PC-3 (cell line): Measurements from ENCODE around the gene TICRR. TPM values are rescaled to one million over a fixed set of nuclear protein-coding genes. Genes with fewer than 3 reads are reported as not detected.
A peak's percentile ranks its signal among the peaks of the same experiment; 100 is the strongest.

ENCODE experiments used
- ATAC-seq: fragments of 200-7000 bp; cut with Tn5 transposase; 2 replicates; pipeline ENCODE4 v1.9.1; 2020; ENCODE audit warnings: mild to moderate bottlenecking, moderate library complexity
- BruUV-seq: library from RNA; stranded (reverse); fragments of 400-500 nt; replicated peaks from 2 replicates; lab custom pipeline; 2021; lab: Mats Ljungman, UMichigan
- CTCF ChIA-PET: fragments of 300-600 bp; sonication (Branson Sonifier 250); formaldehyde crosslinking; loops from one replicate; lab custom pipeline; 2022; ENCODE audit warnings: antibody characterized with exemption; lab: Charles Lee
- POLR2A ChIA-PET: fragments of 300-600 bp; sonication (Branson Sonifier 250); formaldehyde crosslinking; loops from one replicate; lab custom pipeline; 2022; ENCODE audit warnings: antibody characterized with exemption; ENCODE audit not compliant: unreplicated experiment; lab: Charles Lee
- DNase-seq: peaks from one replicate; pipeline ENCODE4 v3.0.0-alpha.2; 2015
- H2AFZ ChIP-seq: fragments of 300-600 bp; sonication (generic); 2 replicates; pipeline ENCODE4 v1.6.0; 2016; ENCODE audit warnings: antibody characterized with exemption, low read length
- H3F3A ChIP-seq: fragments of 300-600 bp; sonication (generic); one replicate; pipeline ENCODE4 v1.6.0; 2017; ENCODE audit warnings: antibody characterized with exemption, low read length, control low read depth, mild to moderate bottlenecking; ENCODE audit not compliant: unreplicated experiment
- H3K27ac ChIP-seq: fragments of 300-600 bp; sonication (generic); 2 replicates; pipeline ENCODE4 v1.5.1; 2016; ENCODE audit warnings: mild to moderate bottlenecking, low read length
- H3K27me3 ChIP-seq: fragments of 300-600 bp; sonication (generic); 2 replicates; pipeline ENCODE4 v1.6.1; 2016; ENCODE audit warnings: low read length, mixed read lengths
- H3K36me3 ChIP-seq: fragments of 300-600 bp; sonication (generic); 2 replicates; pipeline ENCODE4 v1.6.1; 2016; ENCODE audit warnings: low read depth, mixed run types, low read length, mixed read lengths
- H3K4me1 ChIP-seq: fragments of 300-600 bp; sonication (generic); 2 replicates; pipeline ENCODE4 v1.5.1; 2016; ENCODE audit warnings: low read length; ENCODE audit not compliant: insufficient read depth
- H3K4me2 ChIP-seq: fragments of 300-600 bp; sonication (generic); 2 replicates; pipeline ENCODE4 v1.6.0; 2016; ENCODE audit warnings: low read length
- H3K4me3 ChIP-seq: fragments of 300-600 bp; sonication (generic); 2 replicates; pipeline ENCODE4 v1.5.1; 2016; ENCODE audit warnings: mild to moderate bottlenecking, low read length, mixed read lengths
- H3K79me2 ChIP-seq: fragments of 300-600 bp; sonication (generic); 2 replicates; pipeline ENCODE4 v1.6.1; 2017; ENCODE audit warnings: low read length, mixed read lengths
- H3K9ac ChIP-seq: fragments of 300-600 bp; sonication (generic); 2 replicates; pipeline ENCODE4 v1.6.0; 2016; ENCODE audit warnings: mild to moderate bottlenecking, low read length
- H3K9me2 ChIP-seq: fragments of 300-600 bp; sonication (generic); replicated peaks from 2 replicates; pipeline ENCODE4 v1.6.1; 2016; ENCODE audit warnings: mixed run types, low read length, mixed read lengths
- H3K9me3 ChIP-seq: fragments of 300-600 bp; sonication (generic); 2 replicates; pipeline ENCODE4 v1.6.1; 2016; ENCODE audit warnings: low read length, mixed read lengths
- H4K20me1 ChIP-seq: fragments of 300-600 bp; sonication (generic); 2 replicates; pipeline ENCODE4 v1.6.1; 2016; ENCODE audit warnings: low read length, mixed read lengths
- EZH2 ChIP-seq: fragments of 300-600 bp; sonication (generic); IDR thresholded peaks from one replicate; pipeline ENCODE4 v1.6.1; 2017; ENCODE audit warnings: antibody characterized with exemption, mild to moderate bottlenecking, low read length; ENCODE audit not compliant: unreplicated experiment
- EZH2phosphoT487 ChIP-seq: fragments of 300-600 bp; sonication (generic); IDR thresholded peaks from 2 replicates; pipeline ENCODE4 v1.6.1; 2018; ENCODE audit warnings: mild to moderate bottlenecking, antibody characterized with exemption, low read length, borderline replicate concordance
- intact Hi-C: fragments of 100-400 bp; cut with micrococcal nuclease; formaldehyde crosslinking; loops from 2 replicates; pipeline ENCODE4 v1.9.0; 2023
- total RNA-seq: library from RNA; depleted of rRNA; stranded (reverse); fragments of >200 nt; gene quantifications from 2 replicates; pipeline ENCODE4 v1.2.3, GENCODE V29; 2014
- TF ChIP-seq, protein P1 (sequence below): fragments of 300-600 bp; sonication (generic); conservative IDR thresholded peaks from 2 replicates; pipeline ENCODE4 v1.5.1; 2017; ENCODE audit warnings: antibody characterized with exemption, low read depth, mild to moderate bottlenecking, low read length

TICRR gene
- total RNA-seq, 1 experiment from 2014 or later, result 14.3 TPM

DNA sequence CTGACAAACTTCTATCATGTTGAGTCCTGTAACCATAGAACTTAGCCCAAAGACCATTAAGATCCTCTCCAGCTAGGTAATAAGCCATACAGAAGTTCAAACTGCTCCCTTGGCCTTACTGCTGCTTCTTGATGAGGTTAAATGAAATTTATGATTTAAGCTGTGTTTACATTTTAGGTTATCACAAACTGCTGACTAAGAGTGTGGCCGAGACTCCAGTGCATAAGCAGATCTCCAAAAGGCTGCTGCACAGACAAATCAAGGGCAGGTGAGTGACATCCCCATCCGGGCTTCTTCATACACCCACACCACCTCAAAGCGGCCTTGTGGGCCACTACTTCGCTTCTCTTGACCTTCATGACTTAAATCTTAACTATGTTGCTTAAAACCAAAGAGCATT, 41.0 kb downstream of the TICRR start:
- peak; percentile 38; the same call in 1 of the 2 replicates for ATAC-seq
- no TSS peak for BruUV-seq
- Histone ChIP-seq H3K9me3 (no peaks in the 10 kb centered on the region), H3K9ac (no peak overlapping the region), H3K4me1 (no peaks in the 10 kb centered on the region), H3K27me3 (no peaks in the 10 kb centered on the region), H3K4me3 (no peak overlapping the region), H3K36me3 (peaks cover 65% of the 10 kb centered on the region), H3K27ac (no peak overlapping the region), H3K9me2 (no peaks in the 10 kb centered on the region), H3K79me2 (peaks cover 5% of the 10 kb centered on the region; the same call in 1 of the 2 replicates), H2AFZ (no peak overlapping the region), H3K4me2 (no peak overlapping the region), H3F3A (no peaks in the 10 kb centered on the region), H4K20me1 (no peaks in the 10 kb centered on the region)
- no peak for DNase-seq
- intact Hi-C loops, result no loop called here
- no peak for TF ChIP-seq EZH2phosphoT487
- no peak for TF ChIP-seq EZH2
- TF ChIP-seq, protein P1, sequence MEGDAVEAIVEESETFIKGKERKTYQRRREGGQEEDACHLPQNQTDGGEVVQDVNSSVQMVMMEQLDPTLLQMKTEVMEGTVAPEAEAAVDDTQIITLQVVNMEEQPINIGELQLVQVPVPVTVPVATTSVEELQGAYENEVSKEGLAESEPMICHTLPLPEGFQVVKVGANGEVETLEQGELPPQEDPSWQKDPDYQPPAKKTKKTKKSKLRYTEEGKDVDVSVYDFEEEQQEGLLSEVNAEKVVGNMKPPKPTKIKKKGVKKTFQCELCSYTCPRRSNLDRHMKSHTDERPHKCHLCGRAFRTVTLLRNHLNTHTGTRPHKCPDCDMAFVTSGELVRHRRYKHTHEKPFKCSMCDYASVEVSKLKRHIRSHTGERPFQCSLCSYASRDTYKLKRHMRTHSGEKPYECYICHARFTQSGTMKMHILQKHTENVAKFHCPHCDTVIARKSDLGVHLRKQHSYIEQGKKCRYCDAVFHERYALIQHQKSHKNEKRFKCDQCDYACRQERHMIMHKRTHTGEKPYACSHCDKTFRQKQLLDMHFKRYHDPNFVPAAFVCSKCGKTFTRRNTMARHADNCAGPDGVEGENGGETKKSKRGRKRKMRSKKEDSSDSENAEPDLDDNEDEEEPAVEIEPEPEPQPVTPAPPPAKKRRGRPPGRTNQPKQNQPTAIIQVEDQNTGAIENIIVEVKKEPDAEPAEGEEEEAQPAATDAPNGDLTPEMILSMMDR, result no peak
- CTCF ChIA-PET, result no interaction called here
- POLR2A ChIA-PET, result no interaction called here

DNA sequence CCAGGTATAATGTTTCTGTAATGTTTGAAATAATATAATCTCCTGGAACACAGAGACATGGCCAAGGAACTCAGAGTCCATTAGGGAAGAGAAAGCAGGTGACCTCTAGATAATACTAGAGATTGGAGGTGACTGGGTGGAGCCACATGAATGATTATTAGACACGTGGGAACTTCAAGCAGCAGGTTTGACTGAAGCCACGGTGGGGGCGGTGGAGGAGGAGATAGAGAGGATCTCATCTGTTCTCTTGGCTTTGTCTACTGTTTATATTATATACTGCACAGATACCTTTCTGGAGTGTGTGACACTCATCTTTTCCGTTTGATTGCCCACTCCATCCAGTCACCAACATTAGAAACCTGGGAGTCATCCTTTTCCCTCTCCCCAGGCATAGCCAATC, 46.3 kb downstream of the TICRR start:
- no TSS peak for BruUV-seq
- ATAC-seq (no peak), DNase-seq (no peak)
- H3K4me3 ChIP-seq, result no peak overlapping the region
- H3K4me2 ChIP-seq, result no peak overlapping the region
- no peak overlapping the region for H3K27ac ChIP-seq
- POLR2A ChIA-PET, result no interaction called here
- H3K27me3 ChIP-seq, result no peaks in the 10 kb centered on the region
- no peaks in the 10 kb centered on the region for H3K9me3 ChIP-seq
- no peaks in the 10 kb centered on the region for H3K9me2 ChIP-seq
- no peak overlapping the region for H3K9ac ChIP-seq
- H3F3A ChIP-seq, result no peaks in the 10 kb centered on the region
- no peaks in the 10 kb centered on the region for H4K20me1 ChIP-seq
- H3K4me1 ChIP-seq, result no peaks in the 10 kb centered on the region
- CTCF ChIA-PET, result no interaction called here
- no peak for TF ChIP-seq EZH2phosphoT487
- TF ChIP-seq, protein P1, result no peak
- no peak for TF ChIP-seq EZH2
- intact Hi-C loops, result no loop called here
- no peak overlapping the region for H2AFZ ChIP-seq
- H3K36me3 ChIP-seq, result peaks cover 77% of the 10 kb centered on the region
- no peaks in the 10 kb centered on the region for H3K79me2 ChIP-seq

- H3K79me2 ChIP-seq, result no peaks in the 10 kb centered on the region
- no TSS peak for BruUV-seq
These were observed 47.9 kb downstream of the TICRR start for GRCh38 chr15:89623165-89623564.

More at GRCh38 chr15:89623165-89623564, 47.9 kb downstream of the TICRR start:
- Histone ChIP-seq H3K9me3 (no peaks in the 10 kb centered on the region), H3F3A (no peaks in the 10 kb centered on the region), H3K9me2 (no peaks in the 10 kb centered on the region), H3K36me3 (peaks cover 88% of the 10 kb centered on the region), H3K27ac (no peak overlapping the region), H3K9ac (no peak overlapping the region), H3K4me2 (no peak overlapping the region), H2AFZ (no peak overlapping the region), H3K4me1 (no peaks in the 10 kb centered on the region), H3K27me3 (no peaks in the 10 kb centered on the region), H3K4me3 (no peak overlapping the region), H4K20me1 (no peaks in the 10 kb centered on the region)
- ChIA-PET POLR2A (no interaction called here), CTCF (interaction anchor here (0.6 kb wide), 1 partner anchor 9 kb away, joined by 3 read pairs; no protein-coding TSS in a partner anchor)
- TF ChIP-seq, protein P1, result no peak
- TF ChIP-seq EZH2phosphoT487, result no peak
- no peak for TF ChIP-seq EZH2
- intact Hi-C loops, result no loop called here
- DNase-seq (no peak), ATAC-seq (no peak)
